PFSK-1 (cell line): ENCODE results near the gene PPM1L.

Experiments used
- FOXP2 ChIP-seq: optimal IDR thresholded peaks from 2 replicates; pipeline ENCODE3; 2011; ENCODE audit warnings: borderline replicate concordance, control low read depth, inconsistent platforms; ENCODE audit not compliant: insufficient read depth; ENCODE audit errors: extremely low read length, extremely low read depth
- POLR2AphosphoS5 ChIP-seq: IDR thresholded peaks from 2 replicates; pipeline ENCODE4 v1.6.1; 2012; ENCODE audit warnings: low read depth, mild to moderate bottlenecking, control low read depth, low read length, moderate library complexity
- SIN3A ChIP-seq: IDR thresholded peaks from 2 replicates; pipeline ENCODE4 v1.6.1; 2012; ENCODE audit warnings: mild to moderate bottlenecking, low read length, moderate library complexity, borderline replicate concordance; ENCODE audit not compliant: insufficient read depth
- TAF1 ChIP-seq: IDR thresholded peaks from 2 replicates; pipeline ENCODE4 v1.6.1; 2012; ENCODE audit warnings: low read length, control low read depth, borderline replicate concordance; ENCODE audit not compliant: insufficient read depth
- TF ChIP-seq, protein P1 (sequence below), 2 experiments: IDR thresholded peaks; 2 replicates each; pipeline versions ENCODE4 v1.6.1 to v1.8.0; 2011 to 2012; ENCODE audit warnings: low read depth in 2 of 2, low read length in 2 of 2, control low read depth in 1 of 2, inconsistent platforms in 1 of 2, mild to moderate bottlenecking in 1 of 2, moderate library complexity in 1 of 2; ENCODE audit not compliant: insufficient read depth in 1 of 2

PPM1L gene

DNA sequence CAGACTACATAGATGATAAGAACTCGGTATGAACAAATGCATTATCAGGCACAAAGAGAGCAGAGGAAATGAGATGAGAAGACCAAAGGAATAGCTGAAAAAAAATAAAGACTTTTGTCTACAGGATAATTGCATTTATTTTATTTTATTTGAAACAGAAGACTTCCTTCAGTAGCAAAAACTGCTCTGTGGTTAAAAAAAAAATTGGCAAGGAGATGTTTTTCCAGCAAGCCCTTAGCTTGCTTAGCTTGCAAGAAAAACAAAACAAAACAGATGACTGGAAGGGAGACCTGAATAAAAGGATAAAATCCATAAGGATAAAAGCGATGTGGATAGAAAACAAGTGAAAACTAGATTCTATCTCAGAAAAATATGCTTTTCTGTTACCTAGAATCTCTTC is 9.1 kb upstream of the PPM1L start:
- TF ChIP-seq SIN3A: no peak

DNA sequence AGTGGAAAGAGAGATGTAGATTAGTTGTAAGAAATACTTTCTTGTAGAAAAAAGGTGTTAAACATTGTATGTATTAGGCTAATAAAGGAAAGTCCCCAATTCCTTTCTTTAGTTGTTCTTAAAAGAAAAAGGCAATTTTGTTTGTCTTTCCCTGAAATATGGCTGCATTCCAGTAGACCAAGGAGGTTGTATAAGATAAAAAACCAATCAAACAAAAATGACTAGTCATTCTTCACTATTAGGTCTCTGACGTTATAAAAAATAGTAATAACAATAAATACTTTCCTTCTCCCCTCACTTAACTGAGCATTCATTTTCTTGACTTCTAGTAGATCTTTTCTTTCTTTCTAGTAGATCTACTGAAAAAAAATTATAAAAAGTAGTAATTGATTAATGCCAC is 8.6 kb upstream of the PPM1L start:
- TF ChIP-seq SIN3A: no peak
- no peak for TF ChIP-seq POLR2AphosphoS5
- TF ChIP-seq, protein P1, sequence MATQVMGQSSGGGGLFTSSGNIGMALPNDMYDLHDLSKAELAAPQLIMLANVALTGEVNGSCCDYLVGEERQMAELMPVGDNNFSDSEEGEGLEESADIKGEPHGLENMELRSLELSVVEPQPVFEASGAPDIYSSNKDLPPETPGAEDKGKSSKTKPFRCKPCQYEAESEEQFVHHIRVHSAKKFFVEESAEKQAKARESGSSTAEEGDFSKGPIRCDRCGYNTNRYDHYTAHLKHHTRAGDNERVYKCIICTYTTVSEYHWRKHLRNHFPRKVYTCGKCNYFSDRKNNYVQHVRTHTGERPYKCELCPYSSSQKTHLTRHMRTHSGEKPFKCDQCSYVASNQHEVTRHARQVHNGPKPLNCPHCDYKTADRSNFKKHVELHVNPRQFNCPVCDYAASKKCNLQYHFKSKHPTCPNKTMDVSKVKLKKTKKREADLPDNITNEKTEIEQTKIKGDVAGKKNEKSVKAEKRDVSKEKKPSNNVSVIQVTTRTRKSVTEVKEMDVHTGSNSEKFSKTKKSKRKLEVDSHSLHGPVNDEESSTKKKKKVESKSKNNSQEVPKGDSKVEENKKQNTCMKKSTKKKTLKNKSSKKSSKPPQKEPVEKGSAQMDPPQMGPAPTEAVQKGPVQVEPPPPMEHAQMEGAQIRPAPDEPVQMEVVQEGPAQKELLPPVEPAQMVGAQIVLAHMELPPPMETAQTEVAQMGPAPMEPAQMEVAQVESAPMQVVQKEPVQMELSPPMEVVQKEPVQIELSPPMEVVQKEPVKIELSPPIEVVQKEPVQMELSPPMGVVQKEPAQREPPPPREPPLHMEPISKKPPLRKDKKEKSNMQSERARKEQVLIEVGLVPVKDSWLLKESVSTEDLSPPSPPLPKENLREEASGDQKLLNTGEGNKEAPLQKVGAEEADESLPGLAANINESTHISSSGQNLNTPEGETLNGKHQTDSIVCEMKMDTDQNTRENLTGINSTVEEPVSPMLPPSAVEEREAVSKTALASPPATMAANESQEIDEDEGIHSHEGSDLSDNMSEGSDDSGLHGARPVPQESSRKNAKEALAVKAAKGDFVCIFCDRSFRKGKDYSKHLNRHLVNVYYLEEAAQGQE (IDR thresholded peaks at IDR 0.05; ENCODE audit: insufficient read depth in 1 of 2, low read depth in 2 of 2, low read length in 2 of 2): no peak
- no peak for TF ChIP-seq TAF1
- TF ChIP-seq FOXP2: no peak

DNA sequence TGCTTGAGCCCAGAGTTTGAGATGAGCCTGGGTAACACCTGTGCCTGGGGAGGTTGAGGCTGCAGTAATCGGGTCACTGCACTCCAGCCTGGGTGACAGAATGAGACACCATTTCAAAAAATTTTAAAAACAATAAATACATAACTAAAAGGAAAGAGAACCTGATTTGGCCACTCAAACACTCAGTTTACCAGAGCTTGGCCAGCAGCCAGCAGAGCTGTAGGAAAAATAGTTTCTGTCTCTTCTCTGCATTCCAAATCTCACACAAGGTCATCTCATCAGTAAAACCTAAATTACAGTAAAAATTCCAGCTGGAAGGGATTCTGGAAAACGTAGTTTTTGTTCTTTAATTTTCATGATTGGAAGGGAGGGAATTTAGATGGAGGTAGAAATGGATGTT is 7.8 kb upstream of the PPM1L start:
- TF ChIP-seq POLR2AphosphoS5 (no peak), TAF1 (no peak), SIN3A (no peak), FOXP2 (no peak)

DNA sequence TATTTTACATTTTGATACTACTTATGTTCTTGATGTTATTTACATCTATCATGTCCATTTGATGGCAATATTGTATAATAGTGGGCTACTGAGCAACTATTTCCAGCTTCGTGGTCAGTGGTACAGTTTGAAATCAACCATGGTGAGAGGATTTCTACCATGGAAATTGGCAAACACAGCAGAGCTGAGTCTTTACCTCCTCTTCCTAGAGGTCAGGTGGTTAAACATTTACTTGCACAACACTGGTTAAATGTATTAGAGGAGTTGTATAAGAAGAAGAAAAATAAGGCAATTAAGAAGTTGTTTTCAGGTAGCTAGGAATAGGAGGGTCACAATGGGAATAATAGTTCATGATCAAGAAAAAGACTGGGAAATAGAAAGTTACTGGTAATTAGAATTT is 7.2 kb upstream of the PPM1L start:
- no peak for TF ChIP-seq SIN3A
- no peak for TF ChIP-seq FOXP2
- TF ChIP-seq POLR2AphosphoS5: no peak
- TF ChIP-seq, protein P1 (IDR thresholded peaks at IDR 0.05; ENCODE audit: insufficient read depth in 1 of 2, low read depth in 2 of 2, low read length in 2 of 2): no peak
- TF ChIP-seq TAF1: no peak

DNA sequence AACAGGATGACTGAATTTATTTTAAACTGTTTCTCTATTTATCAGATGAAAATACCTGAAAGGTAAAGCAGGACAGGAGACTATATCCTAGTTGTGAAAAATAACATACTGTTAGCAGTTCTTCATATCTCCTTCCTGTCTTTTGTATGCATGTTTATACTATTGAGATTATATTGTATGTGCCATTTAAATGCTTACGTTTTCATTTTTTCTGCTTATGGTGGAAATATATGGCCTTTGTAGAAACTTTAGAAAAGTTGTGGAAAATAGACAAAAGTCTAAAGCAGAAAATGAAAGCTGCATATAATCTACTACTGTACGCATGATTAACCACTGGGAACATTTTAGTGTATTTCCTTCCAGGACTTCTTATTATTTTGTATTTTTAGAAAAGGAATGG is 2.1 kb upstream of the PPM1L start:
- TF ChIP-seq, protein P1 (IDR thresholded peaks at IDR 0.05; ENCODE audit: insufficient read depth in 1 of 2, low read depth in 2 of 2, low read length in 2 of 2): no peak
- TF ChIP-seq FOXP2: no peak
- TF ChIP-seq TAF1: no peak
- no peak for TF ChIP-seq POLR2AphosphoS5
- no peak for TF ChIP-seq SIN3A

DNA sequence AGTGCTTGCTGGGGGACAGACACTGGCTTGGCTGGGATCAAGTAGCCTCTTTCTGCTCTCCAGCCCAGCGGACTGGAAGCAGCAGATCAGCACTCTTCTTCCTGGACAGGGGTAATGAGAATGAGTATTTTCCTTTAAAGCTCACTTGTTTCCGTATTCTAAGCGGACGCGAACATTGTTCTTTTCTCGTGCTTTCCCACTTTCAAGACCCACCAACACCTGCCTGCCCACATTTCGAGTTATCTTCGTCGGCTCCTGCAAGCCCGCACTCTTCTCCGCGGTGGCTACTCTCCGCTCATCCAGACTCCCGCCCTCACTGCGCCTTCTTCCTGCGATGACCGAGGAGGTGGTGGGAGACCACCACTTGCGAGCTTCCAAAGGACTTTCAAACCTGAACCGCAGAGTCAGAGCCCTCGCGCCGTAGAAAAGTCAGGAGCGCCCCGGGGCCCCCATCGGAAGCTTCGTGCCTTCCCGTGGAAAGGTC is 1.6 kb upstream of the PPM1L start:
- TF ChIP-seq, protein P1 (IDR thresholded peaks at IDR 0.05; ENCODE audit: insufficient read depth in 1 of 2, low read depth in 2 of 2, low read length in 2 of 2): peak; percentile 80 to 94
- TF ChIP-seq FOXP2 (no peak), POLR2AphosphoS5 (no peak), TAF1 (no peak), SIN3A (peak; percentile 26; the same call in 1 of the 2 replicates)
